Testis (tissue), 3 donors: ENCODE results near the gene NEUROG1. TPM values are rescaled to one million over a fixed set of nuclear protein-coding genes. Genes with fewer than 3 reads are reported as not detected.

Source experiments
- DNase-seq: peaks from one replicate; pipeline ENCODE4 v3.0.0-alpha.2; 2019
- H3K27ac ChIP-seq, 2 donors: fragments of 200-600 bp; sonication (generic); one replicate each; pipeline ENCODE4 v1.5.1; 2019
- H3K27me3 ChIP-seq: fragments of 200-600 bp; sonication (generic); one replicate; pipeline ENCODE4 v1.5.1; 2019
- H3K36me3 ChIP-seq: fragments of 200-600 bp; sonication (generic); one replicate; pipeline ENCODE4 v1.5.1; 2017; ENCODE audit warnings: low read depth; ENCODE audit errors: missing control alignments
- H3K4me1 ChIP-seq: fragments of 200-600 bp; sonication (generic); one replicate; pipeline ENCODE4 v1.5.1; 2019
- H3K4me3 ChIP-seq, 2 donors: fragments of 200-600 bp; sonication (generic); one replicate each; pipeline ENCODE4 v1.5.1; 2017 to 2019
- H3K9me3 ChIP-seq: fragments of 200-600 bp; sonication (generic); one replicate; pipeline ENCODE4 v1.5.1; 2017
- POLR2A ChIP-seq: fragments of 450-650 bp; IDR thresholded peaks from one replicate; pipeline ENCODE4 v1.6.1; 2017; ENCODE audit warnings: antibody characterized with exemption, mild to moderate bottlenecking, moderate library complexity
- WGBS, 2 donors: methylation state at CpG; one replicate each; pipeline ENCODE4 v1.1.5; 2018; 5-methylcytosine and 5-hydroxymethylcytosine counted together
- intact Hi-C: fragments of 100-400 bp; cut with DNase I; formaldehyde crosslinking; loops from one replicate; pipeline ENCODE4 v1.15.1; 2023; ENCODE audit warnings: low total_unique reads
- polyA plus RNA-seq: library from polyadenylated mRNA; stranded (reverse); fragments of 350-450 nt; fragmentation: Illumina TruSeq; extraction: RNeasy Lipid Tissue Mini Kit (QIAGEN cat#74804); gene quantifications from one replicate; pipeline ENCODE4 v1.2.3, GENCODE V29; 2014; ENCODE audit warnings: low read depth, low replicate concordance; ENCODE audit not compliant: insufficient read depth
- total RNA-seq, 2 donors: library from RNA; depleted of rRNA; stranded (reverse); fragments of >200 nt; gene quantifications; one replicate each; pipeline ENCODE4 v1.2.3, GENCODE V29; 2016
- TF ChIP-seq, protein P1 (sequence below), 3 experiments: fragments of 450-650 bp in 2 of 3; fragments of 200-600 bp in 1 of 3; sonication (generic) in 1 of 3; IDR thresholded peaks; one replicate each; pipeline ENCODE4 v1.5.1; 2016 to 2019; ENCODE audit warnings: antibody characterized with exemption in 3 of 3, mild to moderate bottlenecking in 2 of 3, moderate library complexity in 1 of 3

NEUROG1 gene
- total and polyA plus RNA-seq, 3 donors from 2014 or later, result not detected

DNA sequence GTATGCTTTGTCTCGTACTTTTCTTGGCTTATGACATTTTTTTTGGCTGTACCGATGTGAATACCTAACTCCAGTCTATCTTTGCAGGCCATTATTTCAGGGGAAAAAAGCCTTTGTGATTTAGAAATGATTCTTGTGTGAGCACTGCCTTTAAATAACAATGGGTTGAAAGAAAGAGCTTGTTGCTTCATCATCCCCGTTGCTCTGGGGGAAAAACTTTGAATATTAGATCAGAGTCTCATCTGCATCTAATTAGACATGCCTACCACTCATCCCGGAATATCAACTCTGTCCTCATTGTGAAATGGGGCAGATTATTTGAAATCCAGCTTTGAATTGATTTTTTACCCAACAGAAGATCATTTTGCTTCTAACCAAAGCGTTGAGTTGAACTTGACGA is 29.5 kb upstream of the NEUROG1 start:
- Histone ChIP-seq H3K36me3 (no peaks in the 10 kb centered on the region), H3K27me3 (no peaks in the 10 kb centered on the region), H3K9me3 (no peaks in the 10 kb centered on the region), H3K4me3 (no peak overlapping the region), H3K27ac (no peak overlapping the region), H3K4me1 (no peaks in the 10 kb centered on the region)
- no peak for DNase-seq
- intact Hi-C loops, result no loop called here
- TF ChIP-seq POLR2A, result no peak
- TF ChIP-seq, protein P1, sequence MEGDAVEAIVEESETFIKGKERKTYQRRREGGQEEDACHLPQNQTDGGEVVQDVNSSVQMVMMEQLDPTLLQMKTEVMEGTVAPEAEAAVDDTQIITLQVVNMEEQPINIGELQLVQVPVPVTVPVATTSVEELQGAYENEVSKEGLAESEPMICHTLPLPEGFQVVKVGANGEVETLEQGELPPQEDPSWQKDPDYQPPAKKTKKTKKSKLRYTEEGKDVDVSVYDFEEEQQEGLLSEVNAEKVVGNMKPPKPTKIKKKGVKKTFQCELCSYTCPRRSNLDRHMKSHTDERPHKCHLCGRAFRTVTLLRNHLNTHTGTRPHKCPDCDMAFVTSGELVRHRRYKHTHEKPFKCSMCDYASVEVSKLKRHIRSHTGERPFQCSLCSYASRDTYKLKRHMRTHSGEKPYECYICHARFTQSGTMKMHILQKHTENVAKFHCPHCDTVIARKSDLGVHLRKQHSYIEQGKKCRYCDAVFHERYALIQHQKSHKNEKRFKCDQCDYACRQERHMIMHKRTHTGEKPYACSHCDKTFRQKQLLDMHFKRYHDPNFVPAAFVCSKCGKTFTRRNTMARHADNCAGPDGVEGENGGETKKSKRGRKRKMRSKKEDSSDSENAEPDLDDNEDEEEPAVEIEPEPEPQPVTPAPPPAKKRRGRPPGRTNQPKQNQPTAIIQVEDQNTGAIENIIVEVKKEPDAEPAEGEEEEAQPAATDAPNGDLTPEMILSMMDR (IDR thresholded peaks at IDR 0.05), result no peak
- WGBS, 2 donors, result 84 to 88% methylated on average over 6 of the region's 6 CpGs

DNA sequence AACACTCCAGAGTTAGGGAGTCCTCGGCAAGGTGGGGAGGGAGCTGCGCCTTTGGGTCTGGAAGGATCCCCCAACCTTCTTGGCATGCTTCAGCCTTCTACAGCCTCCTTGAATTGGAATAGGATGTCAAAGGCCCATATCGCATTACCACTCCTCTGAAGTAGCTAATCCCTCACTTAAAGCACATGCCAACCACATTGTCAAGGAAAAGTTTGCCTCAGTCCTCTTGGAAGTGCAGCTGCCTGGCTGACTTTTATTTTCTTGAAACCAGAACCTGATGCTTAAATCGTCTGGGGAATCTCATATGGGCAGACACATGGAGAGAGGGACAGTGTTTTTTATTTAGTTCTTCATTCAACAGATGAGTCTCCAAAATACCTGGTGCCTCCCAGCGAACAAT is 28.6 kb upstream of the NEUROG1 start:
- no peak overlapping the region for H3K4me3 ChIP-seq
- WGBS, 2 donors, result 85 to 88% methylated on average over 5 of the region's 5 CpGs
- no peak for DNase-seq

DNA sequence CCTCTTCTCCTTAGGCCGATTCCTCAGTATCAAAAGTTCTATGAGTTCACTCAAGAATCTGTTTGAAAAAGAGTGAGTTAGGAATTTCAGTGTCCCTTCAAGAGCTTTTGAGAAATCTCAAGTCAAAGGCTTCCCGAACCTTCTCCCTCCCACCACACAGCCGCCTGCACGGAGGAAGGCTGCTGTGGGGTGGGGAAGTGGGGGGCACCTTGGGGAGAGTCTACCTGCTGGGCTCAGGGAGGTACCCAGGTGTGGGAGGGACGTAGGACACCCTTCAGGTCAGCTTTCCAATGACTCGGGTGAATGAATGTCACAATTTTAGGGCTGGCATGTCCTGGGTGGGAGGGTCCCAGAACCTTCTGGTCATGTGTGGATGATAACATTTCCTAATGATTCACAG is 25.5 kb upstream of the NEUROG1 start:
- H3K36me3 ChIP-seq, result no peaks in the 10 kb centered on the region
- intact Hi-C loops, result no loop called here
- H3K27me3 ChIP-seq, result no peaks in the 10 kb centered on the region
- TF ChIP-seq POLR2A, result no peak
- TF ChIP-seq, protein P1 (IDR thresholded peaks at IDR 0.05), result no peak
- no peak for DNase-seq
- no peaks in the 10 kb centered on the region for H3K4me1 ChIP-seq
- H3K4me3 ChIP-seq, result peak overlapping the region in 1 of 2 donors; percentile 19
- 74 to 81% methylated on average over 6 of the region's 6 CpGs for WGBS, 2 donors
- H3K27ac ChIP-seq, result no peak overlapping the region
- H3K9me3 ChIP-seq, result no peaks in the 10 kb centered on the region

More for the DNA sequence above, 28.6 kb upstream of the NEUROG1 start:
- H3K4me1 ChIP-seq, result no peaks in the 10 kb centered on the region
- no peaks in the 10 kb centered on the region for H3K36me3 ChIP-seq
- no peaks in the 10 kb centered on the region for H3K9me3 ChIP-seq
- no peak overlapping the region for H3K27ac ChIP-seq
- H3K27me3 ChIP-seq, result no peaks in the 10 kb centered on the region
- intact Hi-C loops, result no loop called here
- TF ChIP-seq, protein P1 (IDR thresholded peaks at IDR 0.05), result no peak
- TF ChIP-seq POLR2A, result no peak

DNA sequence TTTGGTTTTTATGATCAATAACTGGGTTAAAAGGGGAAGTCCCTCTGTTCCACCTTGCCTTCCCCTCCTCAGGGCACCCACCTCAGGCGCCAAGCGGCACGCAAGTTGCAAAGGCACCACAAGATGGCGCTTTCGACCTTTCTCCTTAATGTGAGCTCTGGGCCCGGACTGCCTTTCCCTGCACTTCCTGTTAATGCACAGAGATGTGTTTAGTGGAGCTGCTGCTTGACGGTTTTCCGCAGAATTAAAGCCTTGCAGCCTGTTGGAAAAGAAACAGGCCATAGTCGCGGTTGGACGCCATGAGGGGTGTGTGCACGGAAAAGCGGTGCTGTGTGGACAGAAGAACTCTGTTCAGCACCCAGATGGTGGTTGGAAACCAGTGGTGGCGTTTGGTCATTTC is 25.1 kb upstream of the NEUROG1 start:
- WGBS, 2 donors, result 11 to 17% methylated on average over 14 of the region's 14 CpGs
- peak; percentile 92 for DNase-seq
- intact Hi-C loops, result no loop called here
- Histone ChIP-seq H3K27me3 (no peaks in the 10 kb centered on the region), H3K4me1 (no peaks in the 10 kb centered on the region), H3K27ac (no peak overlapping the region), H3K9me3 (no peaks in the 10 kb centered on the region), H3K4me3 (peak overlapping the region in 1 of 2 donors; percentile 19), H3K36me3 (no peaks in the 10 kb centered on the region)
- TF ChIP-seq POLR2A, result no peak
- TF ChIP-seq, protein P1 (IDR thresholded peaks at IDR 0.05), result peak; percentile 29 to 83 (median 68)

DNA sequence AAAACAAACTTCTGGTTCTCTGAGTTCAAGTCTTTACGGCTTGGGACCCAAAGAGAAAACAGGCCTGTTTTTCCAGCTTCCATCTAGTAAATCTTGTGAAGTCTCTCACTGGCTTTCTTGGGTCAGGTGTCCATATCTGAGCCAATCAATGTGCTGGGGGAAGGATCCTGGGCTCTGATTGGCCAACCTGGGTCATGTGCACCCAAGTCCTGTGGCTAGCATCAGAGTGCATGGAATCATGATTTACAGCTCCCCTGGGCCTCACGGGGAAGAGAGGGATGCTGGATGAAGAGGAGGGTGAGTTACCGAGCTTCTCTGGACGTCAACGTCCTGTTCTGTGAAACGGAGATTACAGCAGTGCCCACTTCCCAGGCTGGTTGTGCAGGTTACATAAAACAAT is 23.6 kb upstream of the NEUROG1 start:
- 14 to 29% methylated on average over 6 of the region's 6 CpGs for WGBS, 2 donors
- peak; percentile 80 for DNase-seq
- H3K4me1 ChIP-seq, result no peaks in the 10 kb centered on the region
- no peak overlapping the region for H3K4me3 ChIP-seq
- H3K27me3 ChIP-seq, result no peaks in the 10 kb centered on the region
- intact Hi-C loops, result no loop called here
- TF ChIP-seq, protein P1 (IDR thresholded peaks at IDR 0.05), result no peak
- TF ChIP-seq POLR2A, result no peak
- no peak overlapping the region for H3K27ac ChIP-seq
- H3K36me3 ChIP-seq, result no peaks in the 10 kb centered on the region
- no peaks in the 10 kb centered on the region for H3K9me3 ChIP-seq
